Natural killer cell (primary cell): ENCODE data around the gene ABTB2. TPM values are rescaled to one million over a fixed set of nuclear protein-coding genes. Genes with fewer than 3 reads are reported as not detected.

ENCODE experiments used
- ATAC-seq, 3 donors: fragments of 150-1000 bp in 2 of 3; fragments of 200-7000 bp in 1 of 3; cut with Tn5 transposase; 1 replicate in 1 of 3; 2 replicates in 2 of 3; pipeline ENCODE4 v1.10.0; 2021; ENCODE audit warnings: mild to moderate bottlenecking in 2 of 3, moderate library complexity in 2 of 3
- DNase-seq, 2 donors: peaks; one replicate each; pipeline versions ENCODE4 v3.0.0 to v3.0.0-alpha.2; 2013 to 2021; ENCODE audit warnings: mixed read lengths in 1 of 2
- H3K27ac ChIP-seq: one replicate; pipeline ENCODE4 v1.5.1; 2013; ENCODE audit warnings: mild to moderate bottlenecking, low read length
- H3K27me3 ChIP-seq: one replicate; pipeline ENCODE4 v1.6.1; 2013; ENCODE audit warnings: low read length; ENCODE audit not compliant: control insufficient read depth, insufficient read depth
- H3K36me3 ChIP-seq: one replicate; pipeline ENCODE4 v1.6.1; 2013; ENCODE audit warnings: low read length; ENCODE audit not compliant: control insufficient read depth, insufficient read depth
- H3K4me1 ChIP-seq: one replicate; pipeline ENCODE4 v1.6.1; 2013; ENCODE audit warnings: low read length; ENCODE audit not compliant: control insufficient read depth, insufficient read depth
- H3K4me3 ChIP-seq: one replicate; pipeline ENCODE4 v1.5.1; 2013; ENCODE audit warnings: low read length
- H3K9me3 ChIP-seq: one replicate; pipeline ENCODE4 v1.6.1; 2013; ENCODE audit warnings: low read length; ENCODE audit not compliant: control insufficient read depth, insufficient read depth
- H3K27ac Mint-ChIP-seq, 2 donors: one replicate each; pipeline ENCODE4 v1.8.0; 2022; ENCODE audit warnings: mild to moderate bottlenecking in 2 of 2, mixed read lengths in 2 of 2, moderate library complexity in 1 of 2
- H3K27me3 Mint-ChIP-seq, 2 donors: one replicate each; pipeline ENCODE4 v1.8.0; 2022; ENCODE audit warnings: low read depth in 2 of 2, mixed read lengths in 2 of 2
- H3K36me3 Mint-ChIP-seq: one replicate; pipeline ENCODE4 v1.8.0; 2022; ENCODE audit warnings: mixed read lengths
- H3K4me1 Mint-ChIP-seq, 2 donors: one replicate each; pipeline ENCODE4 v1.8.0; 2022; ENCODE audit warnings: mixed read lengths in 2 of 2
- H3K4me3 Mint-ChIP-seq: one replicate; pipeline ENCODE4 v1.8.0; 2022; ENCODE audit warnings: mild to moderate bottlenecking, moderate library complexity, mixed read lengths
- H3K9me3 Mint-ChIP-seq, 2 donors: one replicate each; pipeline ENCODE4 v1.8.0; 2022; ENCODE audit warnings: mixed read lengths in 2 of 2
- CTCF ChIP-seq: fragments of 200-600 bp; IDR thresholded peaks from one replicate; pipeline ENCODE4 v1.8.0; 2022; ENCODE audit warnings: antibody characterized with exemption
- WGBS: methylation state at CpG from one replicate; pipeline ENCODE4 v1.1.7; 2013; ENCODE audit warnings: missing lambda C conversion rate; ENCODE audit not compliant: insufficient coverage; 5-methylcytosine and 5-hydroxymethylcytosine counted together
- intact Hi-C: fragments of 100-400 bp; cut with micrococcal nuclease; formaldehyde crosslinking; loops from one replicate; pipeline ENCODE4 v1.14.2; 2022
- total RNA-seq, 4 donors: library from RNA; stranded (reverse); fragments of 120-200 nt in 1 of 4; gene quantifications; one replicate each; pipeline versions ENCODE4 v1.2.3 to v1.2.4, GENCODE V29; 2013 to 2022

The ABTB2 gene
- total RNA-seq, 3 donors from 2014 or later (not counting 1 experiment from before 2014, with no cell fraction given): 0.65 to 1.7 (median 1.1) TPM

- no peaks in the 10 kb centered on the region for H3K27me3 ChIP-seq
- Mint-ChIP-seq H3K27ac (no peak overlapping the region), H3K36me3 (no peaks in the 10 kb centered on the region), H3K27me3 (peaks cover 0 to 1% of the 10 kb centered on the region in 2 donors), H3K4me3 (no peak overlapping the region), H3K9me3 (no peaks in the 10 kb centered on the region), H3K4me1 (no peaks in the 10 kb centered on the region)
- no peaks in the 10 kb centered on the region for H3K4me1 ChIP-seq
- no peaks in the 10 kb centered on the region for H3K9me3 ChIP-seq
- ATAC-seq (no peak), DNase-seq (no peak)
- TF ChIP-seq CTCF: no peak
- intact Hi-C loops: no loop called here
- H3K36me3 ChIP-seq: no peaks in the 10 kb centered on the region
- WGBS: 89% methylated on average over 4 of the region's 4 CpGs
- no peak overlapping the region for H3K27ac ChIP-seq
- H3K4me3 ChIP-seq: no peak overlapping the region
Observed at GRCh38 chr11:34318111-34319037, 39.4 kb downstream of the ABTB2 start.

GRCh38 chr11:34317666-34318065, 40.1 kb downstream of the ABTB2 start:
- Histone ChIP-seq H3K27me3 (no peaks in the 10 kb centered on the region), H3K9me3 (no peaks in the 10 kb centered on the region), H3K4me1 (no peaks in the 10 kb centered on the region), H3K36me3 (no peaks in the 10 kb centered on the region), H3K27ac (no peak overlapping the region), H3K4me3 (no peak overlapping the region)
- Mint-ChIP-seq H3K27ac (no peak overlapping the region), H3K36me3 (no peaks in the 10 kb centered on the region), H3K27me3 (no peaks in the 10 kb centered on the region), H3K9me3 (no peaks in the 10 kb centered on the region), H3K4me1 (no peaks in the 10 kb centered on the region), H3K4me3 (no peak overlapping the region)
- ATAC-seq (no peak), DNase-seq (no peak)
- intact Hi-C loops: no loop called here
- WGBS: 82% methylated on average over 2 of the region's 4 CpGs
- TF ChIP-seq CTCF: no peak

- TF ChIP-seq CTCF: no peak
Observed at GRCh38 chr11:34317036-34317360, 40.8 kb downstream of the ABTB2 start.

More at GRCh38 chr11:34317036-34317360, 40.8 kb downstream of the ABTB2 start:
- Mint-ChIP-seq H3K4me3 (no peak overlapping the region), H3K27ac (no peak overlapping the region), H3K27me3 (no peaks in the 10 kb centered on the region), H3K9me3 (no peaks in the 10 kb centered on the region), H3K36me3 (no peaks in the 10 kb centered on the region), H3K4me1 (no peaks in the 10 kb centered on the region)
- Histone ChIP-seq H3K36me3 (no peaks in the 10 kb centered on the region), H3K27me3 (no peaks in the 10 kb centered on the region), H3K9me3 (no peaks in the 10 kb centered on the region), H3K4me1 (no peaks in the 10 kb centered on the region), H3K4me3 (no peak overlapping the region), H3K27ac (no peak overlapping the region)
- no peak for DNase-seq
- no peak for ATAC-seq
- intact Hi-C loops: no loop called here
